ENCODE results near the gene MARCHF4. TPM values are rescaled to one million over a fixed set of nuclear protein-coding genes. Genes with fewer than 3 reads are reported as not detected.

The MARCHF4 gene
- total and polyA plus RNA-seq, 2 of the 4 experiments (the other 2 are of a cell fraction) = 2.3 to 12.0 TPM

DNA sequence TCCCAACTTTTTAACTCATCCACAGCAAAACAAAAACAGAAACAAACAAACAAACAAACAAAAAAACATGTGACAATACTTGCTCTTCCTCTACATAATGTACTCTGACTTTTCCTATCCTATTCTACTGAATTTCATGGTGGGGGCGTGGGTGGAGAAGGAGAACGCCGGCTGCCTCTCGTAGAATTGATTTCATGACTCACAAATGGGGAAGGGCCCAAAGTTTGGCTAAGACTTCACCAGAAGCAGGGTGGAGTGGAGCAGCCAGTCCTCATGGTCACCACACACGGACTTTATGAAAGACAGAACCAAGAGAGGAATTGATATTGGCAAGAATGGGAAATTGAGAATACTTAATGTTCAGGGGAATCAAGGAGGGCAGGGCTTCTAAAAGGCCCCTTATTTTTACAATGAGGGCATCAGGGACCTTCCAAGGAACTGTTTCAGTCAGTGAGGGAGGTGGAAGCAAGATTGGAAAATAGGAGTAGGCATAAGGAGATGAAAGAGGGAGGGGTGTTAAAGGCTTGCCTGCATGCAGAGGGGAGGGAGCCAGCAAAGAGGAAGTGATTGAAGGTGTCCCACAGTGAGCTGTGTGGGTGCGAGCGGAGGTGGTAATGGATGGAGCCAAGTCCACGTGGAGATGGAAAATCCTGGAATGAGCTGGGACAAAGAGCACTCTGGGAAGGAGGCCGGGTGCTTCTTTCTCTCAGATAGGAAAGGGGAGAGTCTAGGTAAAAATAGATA, 27.9 kb downstream of the MARCHF4 start (continued):
- TF ChIP-seq SMC3 (IDR thresholded peaks at IDR 0.05; ENCODE audit: low read depth, low read length) = no peak

DNA sequence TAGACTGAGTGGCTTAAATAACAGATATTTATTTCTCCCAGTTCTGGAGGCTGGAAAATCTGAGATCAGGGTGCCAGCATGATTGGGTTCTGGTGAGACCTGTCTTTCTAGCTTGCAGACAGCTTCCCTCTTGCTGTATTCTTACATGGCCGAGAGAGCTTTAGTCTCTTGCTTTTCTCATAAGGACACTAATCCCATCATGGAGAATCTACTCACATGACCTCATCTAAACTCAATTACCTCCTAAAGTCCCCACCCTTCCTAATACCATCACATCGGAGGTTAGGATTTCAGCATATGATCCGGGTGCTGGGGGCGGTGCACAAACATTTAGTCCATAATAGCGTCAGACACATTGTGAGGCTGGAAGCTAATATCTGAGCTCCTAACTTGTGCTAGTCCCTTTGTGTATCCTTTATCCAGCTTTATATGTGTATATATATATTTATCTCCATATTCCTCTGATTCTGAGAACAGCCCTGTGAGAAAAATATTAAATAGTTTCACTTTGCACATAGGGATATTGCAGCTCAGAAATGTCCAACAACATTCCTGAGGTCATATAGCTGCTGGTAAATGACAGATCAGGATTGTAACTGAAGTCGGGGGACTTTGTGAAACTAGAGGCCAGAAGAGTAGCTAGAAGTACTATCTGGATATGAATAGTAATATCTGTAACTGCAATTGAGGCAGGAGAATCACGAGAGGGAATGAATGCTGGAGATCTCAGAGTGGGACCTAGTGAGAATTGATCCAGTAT, 28.9 kb downstream of the MARCHF4 start:
- Histone ChIP-seq H4K5ac (ENCODE audit: low read depth, low read length) (peak overlapping the region; percentile 49), H3K9me3 (ENCODE audit: control insufficient read depth, insufficient read depth, low read length) (no peaks in the 10 kb centered on the region), H2BK20ac (ENCODE audit: low read depth, low read length) (peak overlapping the region; percentile 23; the same call in 1 of the 2 replicates), H4K91ac (ENCODE audit: insufficient read depth, low read depth, low read length) (0 out of 2 replicates have a peak overlapping the region, but pooled peaks have one; percentile 5), H3K9me1 (ENCODE audit: insufficient read depth, low read length) (peaks cover 49% of the 10 kb centered on the region), H2AK5ac (ENCODE audit: low read depth, low read length) (peak overlapping the region; percentile 53; the same call in 1 of the 2 replicates), H3K4ac (ENCODE audit: low read depth, low read length) (peak overlapping the region; percentile 45; the same call in 1 of the 2 replicates), H3K27me3 (ENCODE audit: control insufficient read depth, insufficient read depth, low read length) (no peaks in the 10 kb centered on the region), H3K23ac (ENCODE audit: low read depth, low read length) (no peak overlapping the region), H3K4me3 (ENCODE audit: insufficient read depth, low read depth, low read length) (no peak overlapping the region), H3K4me1 (ENCODE audit: control insufficient read depth, insufficient read depth, low read length) (peaks cover 33% of the 10 kb centered on the region), H3K36me3 (ENCODE audit: control insufficient read depth, insufficient read depth, low read length) (no peaks in the 10 kb centered on the region), H3K4me2 (ENCODE audit: low read depth, low read length) (peak overlapping the region; percentile 72), H2AK9ac (replicated peaks; ENCODE audit: low read depth, low read length, poor library complexity) (no peak overlapping the region), H2BK5ac (ENCODE audit: low read depth, low read length, poor library complexity, severe bottlenecking) (no peak overlapping the region), H3K56ac (ENCODE audit: extremely low read depth, insufficient read depth, low read length) (no peak overlapping the region), H4K20me1 (ENCODE audit: insufficient read depth, low read length) (no peaks in the 10 kb centered on the region; the same call in 1 of the 2 replicates), H4K8ac (ENCODE audit: low read depth in 2 of 2, low read length in 2 of 2) (peak overlapping the region in 1 of 2 experiments; percentile 43; a peak in 1 of 4 replicates), H3K79me1 (ENCODE audit: low read depth in 1 of 2, low read length in 2 of 2) (peaks cover 42 to 87% of the 10 kb centered on the region in 2 experiments), H3K18ac (ENCODE audit: low read depth, low read length) (peak overlapping the region; percentile 14; the same call in 1 of the 2 replicates), H3K27ac (ENCODE audit: insufficient read depth, low read length) (peak overlapping the region; percentile 3; the same call in 1 of the 2 replicates), H2BK120ac (ENCODE audit: low read depth, low read length) (peak overlapping the region; percentile 30; the same call in 1 of the 2 replicates), H3K14ac (replicated peaks; ENCODE audit: low read depth, low read length) (0 out of 2 replicates have a peak overlapping the region, but pooled peaks have one; percentile 54), H2AFZ (replicated peaks; ENCODE audit: low read length, poor library complexity) (no peak overlapping the region), H2BK15ac (ENCODE audit: low read depth, low read length) (peak overlapping the region; percentile 11; the same call in 1 of the 3 replicates), H3K9ac (ENCODE audit: low read depth, low read length) (no peak overlapping the region)
- BruUV-seq (replicated peaks) = no TSS peak
- DNase-seq (no peak), ATAC-seq (ENCODE audit: low read depth) (no peak)
- ChIA-PET POLR2A (ENCODE audit: unreplicated experiment) (no interaction called here), CTCF (no interaction called here)
- dilution Hi-C loops (cut with HindIII; ENCODE audit: low sequenced_read_pairs, unreplicated experiment) (no loop called here), in situ Hi-C loops (cut with MboI; ENCODE audit: low sequenced_read_pairs) (no loop called here), intact Hi-C loops (cut with micrococcal nuclease) (no loop called here)
- WGBS, 2 experiments (ENCODE audit: extremely low coverage in 2 of 2, insufficient read length in 1 of 2) = 57% methylated on average over 3 of the region's 7 CpGs; no CpG with 5 or more reads in 1 of the 2 experiments
- TF ChIP-seq POLR2A (IDR thresholded peaks at IDR 0.05; ENCODE audit: low read depth, low read length) (no peak), MXI1 (IDR thresholded peaks at IDR 0.05; ENCODE audit: borderline replicate concordance, low read depth, low read length) (no peak), BHLHE40 (IDR thresholded peaks at IDR 0.05; ENCODE audit: low read depth, low read length) (no peak), RCOR1 (IDR thresholded peaks at IDR 0.05; ENCODE audit: insufficient replicate concordance, low read length) (no peak), SMC3 (IDR thresholded peaks at IDR 0.05; ENCODE audit: low read depth, low read length) (no peak), MAFK (IDR thresholded peaks at IDR 0.05; ENCODE audit: low read depth, low read length) (no peak)
- TF ChIP-seq, protein P1, sequence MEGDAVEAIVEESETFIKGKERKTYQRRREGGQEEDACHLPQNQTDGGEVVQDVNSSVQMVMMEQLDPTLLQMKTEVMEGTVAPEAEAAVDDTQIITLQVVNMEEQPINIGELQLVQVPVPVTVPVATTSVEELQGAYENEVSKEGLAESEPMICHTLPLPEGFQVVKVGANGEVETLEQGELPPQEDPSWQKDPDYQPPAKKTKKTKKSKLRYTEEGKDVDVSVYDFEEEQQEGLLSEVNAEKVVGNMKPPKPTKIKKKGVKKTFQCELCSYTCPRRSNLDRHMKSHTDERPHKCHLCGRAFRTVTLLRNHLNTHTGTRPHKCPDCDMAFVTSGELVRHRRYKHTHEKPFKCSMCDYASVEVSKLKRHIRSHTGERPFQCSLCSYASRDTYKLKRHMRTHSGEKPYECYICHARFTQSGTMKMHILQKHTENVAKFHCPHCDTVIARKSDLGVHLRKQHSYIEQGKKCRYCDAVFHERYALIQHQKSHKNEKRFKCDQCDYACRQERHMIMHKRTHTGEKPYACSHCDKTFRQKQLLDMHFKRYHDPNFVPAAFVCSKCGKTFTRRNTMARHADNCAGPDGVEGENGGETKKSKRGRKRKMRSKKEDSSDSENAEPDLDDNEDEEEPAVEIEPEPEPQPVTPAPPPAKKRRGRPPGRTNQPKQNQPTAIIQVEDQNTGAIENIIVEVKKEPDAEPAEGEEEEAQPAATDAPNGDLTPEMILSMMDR (conservative IDR thresholded peaks at IDR 0.05; ENCODE audit: low read depth, low read length) = no peak
- TF ChIP-seq, protein P2, sequence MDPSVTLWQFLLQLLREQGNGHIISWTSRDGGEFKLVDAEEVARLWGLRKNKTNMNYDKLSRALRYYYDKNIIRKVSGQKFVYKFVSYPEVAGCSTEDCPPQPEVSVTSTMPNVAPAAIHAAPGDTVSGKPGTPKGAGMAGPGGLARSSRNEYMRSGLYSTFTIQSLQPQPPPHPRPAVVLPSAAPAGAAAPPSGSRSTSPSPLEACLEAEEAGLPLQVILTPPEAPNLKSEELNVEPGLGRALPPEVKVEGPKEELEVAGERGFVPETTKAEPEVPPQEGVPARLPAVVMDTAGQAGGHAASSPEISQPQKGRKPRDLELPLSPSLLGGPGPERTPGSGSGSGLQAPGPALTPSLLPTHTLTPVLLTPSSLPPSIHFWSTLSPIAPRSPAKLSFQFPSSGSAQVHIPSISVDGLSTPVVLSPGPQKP (IDR thresholded peaks at IDR 0.05; ENCODE audit: borderline replicate concordance, low read depth, low read length) = no peak
- TF ChIP-seq, protein P3, sequence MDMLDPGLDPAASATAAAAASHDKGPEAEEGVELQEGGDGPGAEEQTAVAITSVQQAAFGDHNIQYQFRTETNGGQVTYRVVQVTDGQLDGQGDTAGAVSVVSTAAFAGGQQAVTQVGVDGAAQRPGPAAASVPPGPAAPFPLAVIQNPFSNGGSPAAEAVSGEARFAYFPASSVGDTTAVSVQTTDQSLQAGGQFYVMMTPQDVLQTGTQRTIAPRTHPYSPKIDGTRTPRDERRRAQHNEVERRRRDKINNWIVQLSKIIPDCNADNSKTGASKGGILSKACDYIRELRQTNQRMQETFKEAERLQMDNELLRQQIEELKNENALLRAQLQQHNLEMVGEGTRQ (IDR thresholded peaks at IDR 0.05; ENCODE audit: low read depth, low read length) = no peak

Measured in IMR-90 (cell line).